ENCODE results near the gene FABP1. TPM values are rescaled to one million over a fixed set of nuclear protein-coding genes. Genes with fewer than 3 reads are reported as not detected.
A peak's percentile ranks its signal among the peaks of the same experiment; 100 is the strongest.

FABP1 gene
- total and polyA plus RNA-seq, 2 donors (not counting 1 experiment from before 2014, with no cell fraction given) = not detected

GRCh38 chr2:88171966-88172365 is 44.1 kb upstream of the FABP1 start:
- no peaks in the 10 kb centered on the region for H3K36me3 ChIP-seq (replicated peaks in 1 of 2; ENCODE audit: control extremely low read depth in 1 of 2, control insufficient read depth in 1 of 2, extremely low read depth in 1 of 2, insufficient read depth in 2 of 2, low read length in 1 of 2)
- Mint-ChIP-seq H3K4me1 (peaks cover 7% of the 10 kb centered on the region), H3K27ac (no peak overlapping the region), H3K27me3 (peaks cover 14% of the 10 kb centered on the region), H3K4me3 (peak overlapping the region; percentile 81), H3K9me3 (ENCODE audit: insufficient read depth) (peaks cover 4% of the 10 kb centered on the region)
- DNase-seq (no peak), ATAC-seq (ENCODE audit: low read depth) (no peak)
- no peaks in the 10 kb centered on the region for H4K20me1 ChIP-seq (ENCODE audit: control insufficient read depth, insufficient read depth, low read length, poor library complexity, severe bottlenecking)
- WGBS (ENCODE audit: insufficient coverage) = no CpG with 5 or more reads among the region's 1 CpG
- H3K79me2 ChIP-seq (ENCODE audit: control insufficient read depth, insufficient read depth, low read length) = no peaks in the 10 kb centered on the region
- H3K27ac ChIP-seq (ENCODE audit: low read length in 2 of 2) = no peak overlapping the region
- H2AFZ ChIP-seq (ENCODE audit: insufficient read depth, low read depth, low read length, poor library complexity, severe bottlenecking) = no peak overlapping the region
- CTCF ChIA-PET = interaction anchor here (1.3 kb wide), 1 partner anchor 16 kb away, joined by 3 read pairs; no protein-coding TSS in a partner anchor
- H3K9me3 ChIP-seq (ENCODE audit: control extremely low read depth in 1 of 3, control insufficient read depth in 2 of 3, insufficient read depth in 1 of 3, low read length in 2 of 3) = peaks cover 0 to 33% (median 8%) of the 10 kb centered on the region in 3 donors
- TF ChIP-seq, protein P1, sequence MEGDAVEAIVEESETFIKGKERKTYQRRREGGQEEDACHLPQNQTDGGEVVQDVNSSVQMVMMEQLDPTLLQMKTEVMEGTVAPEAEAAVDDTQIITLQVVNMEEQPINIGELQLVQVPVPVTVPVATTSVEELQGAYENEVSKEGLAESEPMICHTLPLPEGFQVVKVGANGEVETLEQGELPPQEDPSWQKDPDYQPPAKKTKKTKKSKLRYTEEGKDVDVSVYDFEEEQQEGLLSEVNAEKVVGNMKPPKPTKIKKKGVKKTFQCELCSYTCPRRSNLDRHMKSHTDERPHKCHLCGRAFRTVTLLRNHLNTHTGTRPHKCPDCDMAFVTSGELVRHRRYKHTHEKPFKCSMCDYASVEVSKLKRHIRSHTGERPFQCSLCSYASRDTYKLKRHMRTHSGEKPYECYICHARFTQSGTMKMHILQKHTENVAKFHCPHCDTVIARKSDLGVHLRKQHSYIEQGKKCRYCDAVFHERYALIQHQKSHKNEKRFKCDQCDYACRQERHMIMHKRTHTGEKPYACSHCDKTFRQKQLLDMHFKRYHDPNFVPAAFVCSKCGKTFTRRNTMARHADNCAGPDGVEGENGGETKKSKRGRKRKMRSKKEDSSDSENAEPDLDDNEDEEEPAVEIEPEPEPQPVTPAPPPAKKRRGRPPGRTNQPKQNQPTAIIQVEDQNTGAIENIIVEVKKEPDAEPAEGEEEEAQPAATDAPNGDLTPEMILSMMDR (IDR thresholded peaks at IDR 0.05) = no peak
- TF ChIP-seq EZH2 (IDR thresholded peaks at IDR 0.05; ENCODE audit: borderline replicate concordance, insufficient read depth, low read depth, low read length, poor library complexity, severe bottlenecking) = no peak
- no peak overlapping the region for H3K4me2 ChIP-seq (replicated peaks; ENCODE audit: low read depth, low read length, poor library complexity, severe bottlenecking)
- POLR2A ChIA-PET = no interaction called here
- intact Hi-C loops (cut with micrococcal nuclease) = no loop called here
- H3K9ac ChIP-seq (ENCODE audit: low read length) = no peak overlapping the region
- peaks cover 0 to 7% (median 3%) of the 10 kb centered on the region in 4 experiments for H3K27me3 ChIP-seq (replicated peaks in 1 of 4; ENCODE audit: control extremely low read depth in 1 of 4, control insufficient read depth in 3 of 4, insufficient read depth in 4 of 4, low read length in 3 of 4)
- peaks cover 0 to 11% of the 10 kb centered on the region in 2 donors for H3K4me1 ChIP-seq (ENCODE audit: control insufficient read depth in 2 of 2, insufficient read depth in 2 of 2, low read length in 2 of 2)
- H3K4me3 ChIP-seq (ENCODE audit: control extremely low read depth in 1 of 5, extremely low read depth in 1 of 5, insufficient read depth in 1 of 5, low read depth in 2 of 5, low read length in 4 of 5) = no peak overlapping the region

DNA sequence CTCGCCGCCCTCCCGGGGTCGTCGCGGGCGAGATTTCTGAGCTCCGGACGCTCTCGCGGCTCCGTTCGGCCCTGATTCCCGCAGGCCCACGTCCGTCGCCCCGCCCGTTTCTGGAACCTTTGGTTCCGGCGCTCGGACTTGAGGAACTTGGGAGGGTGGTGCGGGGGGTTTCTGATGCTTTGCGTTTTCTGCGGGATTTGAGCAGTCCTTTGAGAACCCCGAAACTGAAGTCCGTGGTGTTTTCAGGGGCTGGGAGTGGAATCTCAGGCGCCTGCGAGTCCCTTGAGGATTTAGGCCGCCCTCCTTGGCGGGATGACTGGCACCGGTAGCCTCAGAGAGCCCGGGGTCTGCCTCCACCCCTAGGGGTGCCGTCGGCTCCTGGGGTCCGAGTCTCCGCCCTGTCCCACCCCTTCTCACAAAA is 42.6 kb upstream of the FABP1 start:
- DNase-seq (peak; percentile 59), ATAC-seq (ENCODE audit: low read depth) (no peak)
- ChIA-PET POLR2A (no interaction called here), CTCF (interaction anchor here (1.6 kb wide), 1 partner anchor 11 kb away, joined by 4 read pairs; no protein-coding TSS in a partner anchor)
- H3K4me2 ChIP-seq (replicated peaks; ENCODE audit: low read depth, low read length, poor library complexity, severe bottlenecking) = peak overlapping the region; percentile 70
- intact Hi-C loops (cut with micrococcal nuclease) = no loop called here
- peak overlapping the region; percentile 81 for H3K4me3 Mint-ChIP-seq
- no peaks in the 10 kb centered on the region for H3K36me3 ChIP-seq (replicated peaks in 1 of 2; ENCODE audit: control extremely low read depth in 1 of 2, control insufficient read depth in 1 of 2, extremely low read depth in 1 of 2, insufficient read depth in 2 of 2, low read length in 1 of 2)
- H3K4me3 ChIP-seq (ENCODE audit: control extremely low read depth in 1 of 5, extremely low read depth in 1 of 5, insufficient read depth in 1 of 5, low read depth in 2 of 5, low read length in 4 of 5) = peak overlapping the region in 4 of 5 experiments; percentile 18 to 50 (median 39)
- H3K9ac ChIP-seq (ENCODE audit: low read length) = peak overlapping the region; percentile 46
- H3K27ac ChIP-seq (ENCODE audit: low read length in 2 of 2) = no peak overlapping the region
- peak overlapping the region; percentile 67 for H2AFZ ChIP-seq (ENCODE audit: insufficient read depth, low read depth, low read length, poor library complexity, severe bottlenecking)
- peaks cover 0 to 33% (median 8%) of the 10 kb centered on the region in 3 donors for H3K9me3 ChIP-seq (ENCODE audit: control extremely low read depth in 1 of 3, control insufficient read depth in 2 of 3, insufficient read depth in 1 of 3, low read length in 2 of 3)
- no peaks in the 10 kb centered on the region for H4K20me1 ChIP-seq (ENCODE audit: control insufficient read depth, insufficient read depth, low read length, poor library complexity, severe bottlenecking)
- no peak for TF ChIP-seq EZH2 (IDR thresholded peaks at IDR 0.05; ENCODE audit: borderline replicate concordance, insufficient read depth, low read depth, low read length, poor library complexity, severe bottlenecking)
- TF ChIP-seq, protein P1 (IDR thresholded peaks at IDR 0.05) = no peak
- H3K27ac Mint-ChIP-seq = no peak overlapping the region
- WGBS (ENCODE audit: insufficient coverage) = 19% methylated on average over 33 of the region's 37 CpGs
- H3K79me2 ChIP-seq (ENCODE audit: control insufficient read depth, insufficient read depth, low read length) = no peaks in the 10 kb centered on the region
- H3K4me1 ChIP-seq (ENCODE audit: control insufficient read depth in 2 of 2, insufficient read depth in 2 of 2, low read length in 2 of 2) = peaks cover 0 to 11% of the 10 kb centered on the region in 2 donors
- H3K27me3 Mint-ChIP-seq = peaks cover 11% of the 10 kb centered on the region
- peaks cover 0 to 7% (median 3%) of the 10 kb centered on the region in 4 experiments for H3K27me3 ChIP-seq (replicated peaks in 1 of 4; ENCODE audit: control extremely low read depth in 1 of 4, control insufficient read depth in 3 of 4, insufficient read depth in 4 of 4, low read length in 3 of 4)
- peaks cover 4% of the 10 kb centered on the region for H3K9me3 Mint-ChIP-seq (ENCODE audit: insufficient read depth)
- peaks cover 7% of the 10 kb centered on the region for H3K4me1 Mint-ChIP-seq
